Endothelial cell of umbilical vein (primary cell): ENCODE results near the gene NR3C1.

Experiments used
- CTCF ChIP-seq, 2 donors: IDR thresholded peaks; 1 replicate in 1 of 2; 2 replicates in 1 of 2; pipeline ENCODE4 v1.5.1; 2011; ENCODE audit warnings: low read length in 2 of 2, mild to moderate bottlenecking in 2 of 2, moderate library complexity in 2 of 2, control low read depth in 1 of 2, inconsistent platforms in 1 of 2, low read depth in 1 of 2; ENCODE audit not compliant: insufficient read depth in 1 of 2; ENCODE audit errors: extremely low read depth in 1 of 2
- EZH2 ChIP-seq: IDR thresholded peaks from 2 replicates; pipeline ENCODE4 v1.6.1; 2012; ENCODE audit warnings: borderline replicate concordance, low read depth, mild to moderate bottlenecking, moderate library complexity, low read length, inconsistent platforms; ENCODE audit not compliant: severe bottlenecking
- POLR2A ChIP-seq: IDR thresholded peaks from 2 replicates; pipeline ENCODE4 v1.6.1; 2012; ENCODE audit warnings: low read depth, mild to moderate bottlenecking, control low read depth, low read length
- TF ChIP-seq, protein P1 (sequence below): IDR thresholded peaks from 2 replicates; pipeline ENCODE4 v1.6.1; 2011; ENCODE audit not compliant: insufficient read depth, insufficient read length

- TF ChIP-seq CTCF (IDR thresholded peaks at IDR 0.05; ENCODE audit: extremely low read depth in 1 of 2, insufficient read depth in 1 of 2, low read depth in 1 of 2, low read length in 2 of 2) (no peak), POLR2A (no peak), EZH2 (no peak)
- TF ChIP-seq, protein P1, sequence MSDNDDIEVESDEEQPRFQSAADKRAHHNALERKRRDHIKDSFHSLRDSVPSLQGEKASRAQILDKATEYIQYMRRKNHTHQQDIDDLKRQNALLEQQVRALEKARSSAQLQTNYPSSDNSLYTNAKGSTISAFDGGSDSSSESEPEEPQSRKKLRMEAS: no peak
Observed at GRCh38 chr5:143342607-143343006, 60.9 kb downstream of the NR3C1 start.
